ENCODE results near the gene FLACC1.
"Not testable (repeated sequence)": the region's sequence is repeated elsewhere in the genome, so short reads cannot be mapped to it uniquely, and the experiment has no call there.

The FLACC1 gene

GRCh38 chr2:201319511-201319910 lies 37.6 kb downstream of the FLACC1 start:
- TF ChIP-seq, protein P1, sequence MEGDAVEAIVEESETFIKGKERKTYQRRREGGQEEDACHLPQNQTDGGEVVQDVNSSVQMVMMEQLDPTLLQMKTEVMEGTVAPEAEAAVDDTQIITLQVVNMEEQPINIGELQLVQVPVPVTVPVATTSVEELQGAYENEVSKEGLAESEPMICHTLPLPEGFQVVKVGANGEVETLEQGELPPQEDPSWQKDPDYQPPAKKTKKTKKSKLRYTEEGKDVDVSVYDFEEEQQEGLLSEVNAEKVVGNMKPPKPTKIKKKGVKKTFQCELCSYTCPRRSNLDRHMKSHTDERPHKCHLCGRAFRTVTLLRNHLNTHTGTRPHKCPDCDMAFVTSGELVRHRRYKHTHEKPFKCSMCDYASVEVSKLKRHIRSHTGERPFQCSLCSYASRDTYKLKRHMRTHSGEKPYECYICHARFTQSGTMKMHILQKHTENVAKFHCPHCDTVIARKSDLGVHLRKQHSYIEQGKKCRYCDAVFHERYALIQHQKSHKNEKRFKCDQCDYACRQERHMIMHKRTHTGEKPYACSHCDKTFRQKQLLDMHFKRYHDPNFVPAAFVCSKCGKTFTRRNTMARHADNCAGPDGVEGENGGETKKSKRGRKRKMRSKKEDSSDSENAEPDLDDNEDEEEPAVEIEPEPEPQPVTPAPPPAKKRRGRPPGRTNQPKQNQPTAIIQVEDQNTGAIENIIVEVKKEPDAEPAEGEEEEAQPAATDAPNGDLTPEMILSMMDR (IDR thresholded peaks at IDR 0.05; ENCODE audit: extremely low read depth, insufficient read depth, missing control alignments): no peak
- no peak for DNase-seq (ENCODE audit: low spot score)
- in situ Hi-C loops (cut with MboI; ENCODE audit: low pct_unique_long_range_greater_than_20kb, low sequenced_read_pairs, unreplicated experiment): no loop called here

GRCh38 chr2:201313362-201313761 lies 43.8 kb downstream of the FLACC1 start:
- TF ChIP-seq, protein P1 (IDR thresholded peaks at IDR 0.05; ENCODE audit: extremely low read depth, insufficient read depth, missing control alignments): no peak
- DNase-seq (ENCODE audit: low spot score): no peak
- in situ Hi-C loops (cut with MboI; ENCODE audit: low pct_unique_long_range_greater_than_20kb, low sequenced_read_pairs, unreplicated experiment): no loop called here

- DNase-seq (ENCODE audit: low spot score): no peak
- in situ Hi-C loops (cut with MboI; ENCODE audit: low pct_unique_long_range_greater_than_20kb, low sequenced_read_pairs, unreplicated experiment): no loop called here
- TF ChIP-seq, protein P1 (IDR thresholded peaks at IDR 0.05; ENCODE audit: extremely low read depth, insufficient read depth, missing control alignments): no peak
These were observed 48.2 kb downstream of the FLACC1 start for GRCh38 chr2:201308914-201309313.

GRCh38 chr2:201307876-201308275 lies 49.3 kb downstream of the FLACC1 start:
- in situ Hi-C loops (cut with MboI; ENCODE audit: low pct_unique_long_range_greater_than_20kb, low sequenced_read_pairs, unreplicated experiment): no loop called here
- no peak for DNase-seq (ENCODE audit: low spot score)
- TF ChIP-seq, protein P1 (IDR thresholded peaks at IDR 0.05; ENCODE audit: extremely low read depth, insufficient read depth, missing control alignments): no peak

DNA sequence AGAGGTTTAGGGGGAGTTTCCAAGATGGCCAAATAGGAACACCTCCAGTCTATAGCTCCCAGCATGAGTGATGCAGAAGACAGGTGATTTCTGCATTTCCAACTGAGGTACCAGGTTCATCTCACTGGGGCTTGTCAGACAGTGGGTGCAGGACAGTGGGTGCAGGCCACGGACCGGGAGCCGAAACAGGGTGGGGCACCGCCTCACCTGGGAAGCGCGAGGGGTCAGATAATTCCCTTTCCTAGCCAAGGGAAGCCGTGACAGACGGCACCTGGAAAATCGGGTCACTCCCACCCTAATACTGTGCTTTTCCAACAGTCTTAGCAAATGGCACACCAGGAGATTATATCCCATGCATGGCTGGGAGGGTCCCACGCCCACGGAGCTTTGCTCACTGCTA lies 57.2 kb downstream of the FLACC1 start:
- DNase-seq (ENCODE audit: low spot score); in situ Hi-C loops (cut with MboI; ENCODE audit: low pct_unique_long_range_greater_than_20kb, low sequenced_read_pairs, unreplicated experiment): not testable (repeated sequence)

- TF ChIP-seq, protein P1 (IDR thresholded peaks at IDR 0.05; ENCODE audit: extremely low read depth, insufficient read depth, missing control alignments): no peak
- in situ Hi-C loops (cut with MboI; ENCODE audit: low pct_unique_long_range_greater_than_20kb, low sequenced_read_pairs, unreplicated experiment): no loop called here
- DNase-seq (ENCODE audit: low spot score): no peak
These were observed 58.6 kb downstream of the FLACC1 start for GRCh38 chr2:201298462-201299052.

DNA sequence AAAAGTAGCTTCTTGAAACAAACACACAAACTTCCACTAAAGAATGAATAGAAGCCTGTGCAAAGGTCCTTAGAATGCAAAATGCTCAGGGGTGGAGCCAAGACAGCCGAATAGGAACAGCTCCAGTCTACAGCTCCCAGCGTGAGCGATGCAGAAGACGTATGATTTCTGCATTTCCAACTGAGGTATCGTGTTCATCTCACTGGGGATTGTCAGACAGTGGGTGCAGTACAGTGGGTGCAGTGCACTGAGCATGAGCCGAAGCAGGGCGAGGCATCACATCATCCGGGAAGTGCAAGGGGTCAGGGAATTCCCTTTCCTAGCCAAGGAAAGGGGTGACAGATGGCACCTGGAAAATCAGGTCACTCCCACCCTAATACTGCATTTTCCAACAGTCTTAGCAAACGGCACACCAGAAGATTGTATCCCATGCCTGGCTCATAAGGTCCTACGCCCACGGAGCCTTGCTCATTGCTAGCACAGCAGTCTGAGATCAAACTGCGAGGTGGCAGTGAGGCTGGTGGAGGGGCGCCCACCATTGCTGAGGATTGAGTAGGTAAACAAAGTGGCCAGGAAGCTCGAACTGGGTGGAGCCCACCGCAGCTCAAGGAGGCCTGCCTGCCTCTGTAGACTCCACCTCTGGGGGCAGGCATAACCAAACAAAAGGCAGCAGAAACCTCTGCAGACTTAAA lies 66.5 kb downstream of the FLACC1 start:
- in situ Hi-C loops (cut with MboI; ENCODE audit: low pct_unique_long_range_greater_than_20kb, low sequenced_read_pairs, unreplicated experiment); DNase-seq (ENCODE audit: low spot score): not testable (repeated sequence)
